SIG-M5 treated with dmso at 0.1 percent for 504 hours (cell line): ENCODE measurements around the gene SMAP1.

ENCODE experiments used
- DNase-seq: peaks from one replicate; lab custom pipeline; 2025; ENCODE audit not compliant: unreplicated experiment; lab: John Stamatoyannopoulos, UW

SMAP1 gene

GRCh38 chr6:70667711-70668498 is at the start of gene SMAP1:
Gene SMAP1, plus strand, starts transcription at chr6:70667883. Its CDS starts 141 bp downstream, at chr6:70668024.
- peak; percentile 75 for DNase-seq

- no peak for DNase-seq
Observed at GRCh38 chr6:70620746-70621145, 46.9 kb upstream of the SMAP1 start.

DNA sequence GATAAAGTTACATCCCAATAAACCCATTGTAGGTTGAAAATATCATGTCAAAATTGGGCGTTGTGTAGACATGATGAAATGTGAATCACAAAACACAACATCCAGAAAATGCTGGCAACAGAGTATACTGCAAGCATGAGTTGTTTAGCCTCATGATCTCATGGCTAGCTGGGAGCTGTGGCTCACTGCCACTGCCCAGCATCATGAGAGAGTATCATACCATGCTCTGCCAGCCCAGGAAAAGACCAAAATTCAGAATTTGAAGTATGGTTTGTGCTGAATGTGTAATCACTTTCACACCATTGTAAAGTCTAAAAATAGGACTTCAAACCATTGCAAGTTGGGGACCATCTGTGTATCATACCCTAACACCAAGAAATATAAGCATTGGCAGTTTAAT is 45.2 kb upstream of the SMAP1 start:
- DNase-seq = no peak

DNA sequence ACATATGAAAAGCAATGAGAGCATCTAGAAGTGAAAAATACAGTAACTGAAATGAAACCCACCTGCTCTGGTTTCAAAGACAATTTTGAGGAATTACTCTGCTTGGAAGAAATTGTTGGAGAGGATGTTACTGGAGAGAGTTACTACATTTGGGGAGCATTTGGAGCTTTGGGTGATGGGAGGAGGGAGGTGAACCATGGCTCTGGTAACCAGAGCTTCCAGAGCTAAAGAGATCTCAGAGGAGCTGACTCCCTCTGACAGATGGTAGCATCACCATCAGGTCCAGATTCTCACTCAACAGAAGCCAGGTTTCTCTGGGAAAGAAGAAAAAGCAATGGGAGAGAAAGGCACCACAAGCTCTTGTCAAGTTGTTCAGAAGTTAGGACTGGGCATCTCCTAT is 42.2 kb upstream of the SMAP1 start:
- no peak for DNase-seq

GRCh38 chr6:70627500-70628254 is 40.0 kb upstream of the SMAP1 start:
- DNase-seq = no peak

DNA sequence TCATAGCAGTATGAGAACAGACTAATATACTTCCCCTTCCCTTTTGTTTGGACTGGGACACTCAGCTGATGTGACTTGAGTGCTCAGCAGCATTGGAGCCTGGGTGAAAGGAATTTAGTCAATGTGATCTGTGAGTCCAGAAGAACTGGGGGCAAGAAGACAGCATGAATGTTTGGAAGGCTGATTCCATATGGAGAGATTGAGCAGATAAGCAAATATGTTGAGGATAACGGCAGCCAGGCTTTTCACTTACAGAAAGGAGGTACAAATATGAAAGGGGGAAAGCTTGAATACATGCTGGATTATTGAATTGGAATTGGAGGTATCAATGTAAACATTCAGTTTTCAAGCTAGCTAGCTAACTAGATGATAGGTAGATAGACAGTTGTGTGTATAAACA is 37.8 kb upstream of the SMAP1 start:
- DNase-seq = no peak

- no peak for DNase-seq
Observed at GRCh38 chr6:70633870-70634269, 33.8 kb upstream of the SMAP1 start.

GRCh38 chr6:70636596-70636995 is 31.1 kb upstream of the SMAP1 start:
- DNase-seq = no peak

- no peak for DNase-seq
Observed at GRCh38 chr6:70638468-70638867, 29.2 kb upstream of the SMAP1 start.

DNA sequence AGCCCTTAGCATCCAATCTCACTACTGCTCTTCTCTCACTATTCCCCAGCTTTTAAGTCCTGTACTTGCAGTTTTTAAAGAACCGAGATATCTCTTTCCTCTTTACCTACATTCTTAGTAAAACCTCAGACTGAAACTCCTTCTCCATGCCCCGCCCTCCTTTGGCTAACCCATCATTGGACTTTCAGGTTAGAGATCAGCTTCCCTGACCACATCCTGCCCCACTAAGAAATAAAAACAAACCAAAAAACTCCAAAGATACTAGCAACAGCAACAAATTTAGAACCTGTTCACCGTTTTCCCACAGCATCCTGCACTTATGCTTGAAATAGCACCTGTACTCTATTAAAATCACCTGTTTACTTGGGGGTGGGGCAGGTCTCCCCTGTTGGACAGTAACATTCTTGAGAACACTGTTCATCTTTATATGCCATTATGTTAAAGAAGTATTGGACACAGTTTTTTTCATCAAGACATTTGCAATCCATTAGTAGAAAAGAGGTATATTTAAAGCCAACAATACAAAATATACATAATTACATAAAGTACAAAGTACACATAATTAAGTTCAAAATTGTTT is 16.3 kb upstream of the SMAP1 start:
- DNase-seq = no peak

DNA sequence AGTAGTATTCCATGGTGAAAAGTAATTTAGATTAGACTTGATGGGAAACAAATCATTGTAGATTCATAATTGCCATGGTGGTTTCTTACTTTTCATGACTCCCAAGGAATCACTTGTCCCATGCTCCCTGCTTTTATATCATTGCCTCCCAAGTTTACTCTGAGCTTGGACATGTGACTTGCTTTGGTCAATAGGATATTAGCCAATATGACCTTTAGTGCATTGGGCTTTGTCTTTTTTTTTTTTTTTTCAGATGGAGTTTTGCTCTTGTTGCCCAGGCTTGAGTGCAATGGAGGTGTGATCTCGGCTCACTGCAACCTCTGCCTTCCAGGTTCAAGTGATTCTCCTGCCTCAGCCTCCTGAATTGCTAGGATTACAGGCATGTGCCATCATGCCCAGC is 15.5 kb upstream of the SMAP1 start:
- no peak for DNase-seq

- DNase-seq = no peak
Observed at GRCh38 chr6:70657706-70658105, 10.0 kb upstream of the SMAP1 start.

DNA sequence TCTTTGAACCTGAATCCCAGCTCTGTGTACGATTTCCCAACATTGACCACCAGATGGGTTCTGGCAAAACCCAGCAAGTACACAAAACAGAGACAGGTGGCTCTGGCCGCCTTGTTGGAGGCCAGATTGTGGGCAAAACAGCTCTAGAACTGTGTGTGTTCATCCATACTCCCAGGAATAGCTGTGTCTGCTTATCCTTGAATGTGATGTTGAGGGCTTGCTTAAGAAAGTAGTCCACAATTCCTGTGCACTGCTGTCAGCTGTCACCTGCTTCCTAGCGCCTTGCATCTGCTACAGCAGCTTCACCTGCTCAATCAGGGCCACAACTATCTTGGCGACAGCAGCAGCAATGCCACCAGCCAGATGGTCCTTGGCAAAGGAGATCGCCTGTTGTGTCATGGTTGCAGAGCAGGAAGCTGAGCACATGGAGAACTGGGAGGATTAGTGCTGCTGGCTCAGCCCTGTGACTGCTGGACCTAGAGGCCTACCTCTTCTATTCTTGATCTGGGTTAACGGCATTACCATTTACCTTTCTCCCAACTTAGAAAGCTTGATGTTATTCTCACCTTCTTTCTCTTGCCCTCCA is 3.7 kb upstream of the SMAP1 start:
- no peak for DNase-seq

GRCh38 chr6:70666706-70667105 is 977 bp upstream of the SMAP1 start:
- no peak for DNase-seq

DNA sequence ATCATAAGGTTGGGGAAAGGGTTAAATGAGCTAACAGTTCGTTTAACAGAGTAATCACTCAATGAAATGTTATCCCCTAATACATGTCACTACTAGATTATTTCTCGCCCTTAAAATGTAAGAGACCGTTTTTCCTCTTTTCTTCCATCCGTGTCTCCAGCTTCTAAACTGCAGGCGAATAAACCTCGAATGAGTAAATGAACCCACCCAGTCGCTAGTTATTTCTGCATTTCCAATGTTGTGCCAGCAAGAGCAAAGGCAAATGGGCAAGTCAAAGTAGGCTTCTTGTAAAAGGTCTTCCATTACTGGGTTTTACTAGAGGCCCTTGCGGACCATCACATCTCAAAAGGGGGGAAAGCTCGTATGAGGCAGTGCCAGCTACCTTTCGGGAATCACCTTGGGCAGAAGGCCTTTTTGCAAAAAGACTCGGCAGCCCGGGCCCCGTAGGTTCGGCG is 400 bp upstream of the SMAP1 start:
- peak; percentile 38 for DNase-seq

- DNase-seq = no peak
Observed at GRCh38 chr6:70668499-70668812, 773 bp downstream of the SMAP1 start.

DNA sequence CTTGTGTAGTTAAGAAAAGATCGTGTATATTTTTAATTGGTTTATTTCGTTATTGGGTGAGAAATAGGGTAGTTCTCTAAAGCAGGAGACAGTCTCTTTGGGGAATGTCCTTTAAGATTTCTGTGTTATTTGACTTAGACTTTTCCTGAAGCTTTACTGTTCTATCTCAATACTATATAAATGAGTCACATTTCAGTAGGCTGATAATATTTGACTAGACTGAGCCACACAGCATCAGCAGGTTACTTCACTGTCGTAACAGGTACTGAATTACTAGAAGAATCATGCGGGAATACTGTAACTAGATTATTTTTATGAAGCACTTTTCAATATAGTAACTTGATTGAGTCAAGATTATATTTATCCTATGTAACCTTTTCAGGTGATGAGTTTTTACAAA is 1.4 kb downstream of the SMAP1 start:
- DNase-seq = peak; percentile 5

DNA sequence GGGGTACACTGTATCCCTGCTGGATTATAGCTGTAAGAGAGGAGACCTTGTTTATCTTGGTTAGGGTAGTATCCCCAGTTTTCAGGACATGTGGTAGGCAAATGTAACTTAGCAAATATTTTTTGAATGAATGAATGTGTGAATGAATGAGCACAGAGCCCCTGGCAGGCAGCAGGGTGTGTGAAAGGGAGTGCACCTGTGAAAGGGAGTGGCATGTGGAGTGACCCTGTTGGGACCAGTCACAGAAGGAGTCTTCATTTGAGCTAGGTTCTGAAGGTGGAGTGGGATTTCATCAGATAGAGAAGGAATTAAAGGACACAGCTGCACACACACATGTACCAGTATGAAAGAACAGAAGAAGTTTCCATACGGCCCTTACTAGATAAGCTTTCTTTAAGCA is 4.9 kb downstream of the SMAP1 start:
- no peak for DNase-seq

DNA sequence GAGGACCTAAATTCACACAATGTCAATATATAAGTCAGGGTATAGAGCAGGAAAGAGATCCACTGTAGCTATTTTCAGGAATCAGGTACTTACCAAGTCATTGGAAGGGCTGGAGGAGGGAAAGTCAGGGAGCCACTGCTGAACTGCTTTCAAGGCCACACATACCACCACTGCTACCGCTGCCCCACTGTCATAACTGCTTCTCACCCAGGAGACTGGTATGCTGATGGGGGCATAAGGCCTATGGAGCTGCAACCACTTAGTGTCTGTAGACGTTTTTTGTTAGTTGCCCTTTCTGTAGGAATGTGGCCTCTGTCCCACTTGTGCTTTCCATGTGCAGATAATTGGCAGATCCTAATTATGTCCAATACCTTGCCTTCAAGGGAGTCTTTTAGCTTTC is 5.4 kb downstream of the SMAP1 start:
- DNase-seq = no peak

DNA sequence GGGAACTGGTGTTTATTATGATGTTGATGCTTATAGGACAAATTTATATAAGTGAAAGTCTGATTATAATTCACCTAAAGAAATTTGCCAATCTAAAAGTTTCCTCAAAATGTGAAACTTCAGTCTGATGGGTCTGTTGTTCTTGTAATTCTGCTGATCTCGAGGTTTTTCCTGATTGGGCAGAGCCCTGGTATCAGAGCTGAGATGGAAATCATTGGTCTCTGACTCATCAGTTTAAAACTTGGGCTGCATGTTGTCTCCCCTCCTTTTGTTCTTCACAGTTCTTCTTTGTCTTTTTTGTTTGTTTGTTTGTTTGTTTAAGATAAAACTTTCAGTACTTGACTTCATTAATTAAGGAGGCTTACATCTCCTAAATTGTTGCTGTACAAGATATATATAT is 5.9 kb downstream of the SMAP1 start:
- no peak for DNase-seq

DNA sequence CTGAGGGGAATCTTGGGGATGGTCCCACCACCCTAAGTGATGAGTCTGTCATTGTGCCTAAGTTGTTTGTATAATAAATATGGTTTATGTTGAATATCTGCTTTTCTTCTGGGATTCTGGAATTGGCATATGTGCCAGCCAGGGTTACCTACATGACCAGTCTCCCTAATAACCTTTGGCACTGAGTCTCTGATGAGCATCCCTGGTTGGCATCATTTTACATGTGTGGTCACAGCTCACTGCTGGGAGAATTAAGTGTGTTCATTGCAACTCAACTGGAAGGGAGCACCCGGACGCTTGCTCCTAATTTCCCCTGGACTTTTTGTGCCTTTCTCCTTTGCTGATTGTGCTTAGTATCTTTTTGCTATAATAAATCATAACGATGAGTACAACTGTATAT is 8.1 kb downstream of the SMAP1 start:
- no peak for DNase-seq

- no peak for DNase-seq
Observed at GRCh38 chr6:70676821-70677220, 9.1 kb downstream of the SMAP1 start.
